Stimulated activated CD8-positive, alpha-beta memory T cell treated with anti-CD3 and anti-CD28 coated beads, Interleukin-12 subunit alpha, Interleukin-12 subunit beta, amount 100 ng/mL, for 1 hour (primary cell): ENCODE measurements around the gene EID2.

Source experiments
- DNase-seq: peaks from one replicate; pipeline ENCODE4 v3.0.0-alpha.2; 2020; ENCODE audit warnings: low read depth

Gene EID2

DNA sequence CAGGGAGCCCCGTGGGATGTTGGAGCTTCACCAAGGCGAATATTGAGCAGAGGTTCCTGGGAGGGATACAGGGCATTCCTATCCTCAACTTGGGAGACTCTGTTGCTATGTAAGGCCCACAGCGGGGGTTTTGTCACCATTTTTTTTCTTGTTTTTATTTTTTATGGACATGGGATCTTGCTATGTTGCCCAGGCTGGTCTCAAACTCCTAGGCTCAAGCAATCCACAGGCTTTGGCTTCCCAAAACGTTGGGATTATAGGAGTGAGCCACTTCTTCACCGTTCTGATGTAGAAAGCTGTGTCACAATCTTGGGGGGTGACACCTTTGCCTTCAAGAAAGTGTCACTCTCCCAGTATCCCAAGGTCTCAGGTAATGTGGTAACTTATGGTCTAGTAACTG lies 38.6 kb downstream of the EID2 start:
- DNase-seq = no peak

DNA sequence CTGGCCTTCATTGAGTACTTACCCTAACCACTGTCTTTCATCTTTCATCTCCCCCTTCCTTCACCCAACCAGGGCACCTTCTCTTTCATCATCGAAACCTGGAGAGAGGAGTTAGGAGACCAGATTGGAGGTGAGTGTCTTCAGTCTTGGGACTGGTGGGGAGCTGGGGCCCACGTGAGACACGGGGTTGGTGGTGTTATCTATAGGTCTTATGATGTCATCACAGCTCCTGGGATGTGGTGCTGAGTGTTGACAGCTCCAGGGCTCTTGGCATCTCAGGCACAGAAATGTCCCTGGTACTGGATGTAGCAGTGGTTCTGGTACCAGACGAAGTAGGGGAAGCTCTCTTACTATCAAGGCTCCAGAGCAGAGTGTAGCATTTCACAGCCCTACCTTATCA lies 39.4 kb downstream of the EID2 start:
- DNase-seq = no peak

DNA sequence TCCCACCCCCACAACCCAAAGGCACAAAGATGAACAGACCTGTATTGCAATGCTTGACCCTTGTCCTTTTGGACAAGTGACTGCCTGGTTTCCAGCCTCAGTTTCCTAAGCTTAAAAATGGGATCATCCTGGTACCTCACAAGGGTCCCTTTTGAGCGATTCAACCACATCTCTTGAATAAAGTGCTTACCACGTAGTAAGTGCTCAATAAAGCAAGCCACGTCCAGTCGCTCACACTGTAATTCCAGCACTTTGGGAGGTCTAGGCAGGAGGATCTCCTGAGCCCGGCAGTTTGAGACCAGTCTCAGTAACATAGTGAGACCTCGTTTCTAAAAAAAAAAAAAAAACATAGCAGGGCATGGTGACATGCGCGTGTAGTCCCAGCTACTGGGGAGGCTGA lies 40.0 kb downstream of the EID2 start:
- no peak for DNase-seq

DNA sequence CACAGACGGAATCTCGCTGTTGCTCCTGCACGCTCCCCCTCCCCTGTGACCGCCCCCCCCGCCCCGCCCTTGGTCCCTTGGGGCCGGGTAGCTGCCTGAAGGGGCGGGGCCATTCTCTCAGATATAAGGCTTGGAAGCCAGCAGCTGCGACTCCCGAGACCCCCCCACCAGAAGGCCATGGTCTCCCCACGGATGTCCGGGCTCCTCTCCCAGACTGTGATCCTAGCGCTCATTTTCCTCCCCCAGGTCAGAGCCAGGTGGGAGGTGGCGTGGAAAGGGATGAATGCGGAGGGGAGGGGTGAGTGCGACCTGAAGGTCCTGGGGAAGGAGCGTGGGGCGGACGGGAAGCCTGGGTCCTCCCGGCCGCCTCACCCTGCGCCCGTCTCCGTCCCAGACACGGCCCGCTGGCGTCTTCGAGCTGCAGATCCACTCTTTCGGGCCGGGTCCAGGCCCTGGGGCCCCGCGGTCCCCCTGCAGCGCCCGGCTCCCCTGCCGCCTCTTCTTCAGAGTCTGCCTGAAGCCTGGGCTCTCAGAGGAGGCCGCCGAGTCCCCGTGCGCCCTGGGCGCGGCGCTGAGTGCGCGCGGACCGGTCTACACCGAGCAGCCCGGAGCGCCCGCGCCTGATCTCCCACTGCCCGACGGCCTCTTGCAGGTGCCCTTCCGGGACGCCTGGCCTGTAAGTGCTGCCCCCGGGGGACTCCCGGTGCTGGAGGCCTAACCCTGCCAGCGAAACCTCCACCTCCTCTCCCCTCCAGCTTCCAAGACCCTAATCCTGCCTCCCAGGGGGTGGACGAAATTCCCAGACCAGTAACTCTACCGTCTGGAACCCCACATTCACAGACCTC lies 40.9 kb downstream of the EID2 start, which contains the start of gene DLL3:
Gene DLL3 (plus strand): TSS at position 150 of the 845 bp plus-strand sequence. CDS start 28 bp downstream, at position 178.
- DNase-seq = no peak

DNA sequence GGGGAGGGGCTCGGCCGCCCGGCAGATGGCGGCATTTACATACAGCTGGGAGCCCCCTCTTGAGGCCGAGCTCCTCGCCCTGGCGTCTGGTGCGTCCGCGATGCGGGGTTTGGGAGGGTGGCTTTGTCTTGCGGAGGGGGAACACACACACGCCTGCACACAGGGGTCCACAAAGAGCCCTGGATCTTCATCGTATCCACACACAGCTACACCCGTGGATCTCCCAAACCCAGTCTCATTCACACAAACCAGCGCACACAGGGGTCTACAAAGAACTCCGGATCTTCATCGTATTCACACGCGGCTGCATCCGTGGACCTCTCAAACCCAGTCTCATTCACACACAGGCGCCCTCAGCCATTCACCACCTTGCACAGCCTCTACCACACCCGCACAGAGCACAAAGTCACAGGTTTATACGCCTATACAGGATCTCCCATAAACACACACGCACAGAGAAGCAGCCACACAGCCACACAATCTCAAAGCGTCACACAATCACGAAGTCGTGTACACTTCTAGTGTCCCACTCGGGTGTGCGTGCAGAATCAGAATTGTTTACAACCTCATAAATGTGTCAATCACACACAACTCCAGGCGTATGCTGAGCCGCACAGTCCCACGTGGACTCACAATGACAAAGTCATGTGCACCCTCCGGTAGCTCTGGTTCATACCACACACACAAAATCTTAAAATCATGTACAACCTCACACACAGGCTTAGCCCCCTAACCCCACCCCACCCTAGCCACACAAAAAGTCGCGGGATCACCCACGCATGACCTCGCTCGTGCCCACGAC lies 41.8 kb downstream of the EID2 start:
- DNase-seq = no peak

DNA sequence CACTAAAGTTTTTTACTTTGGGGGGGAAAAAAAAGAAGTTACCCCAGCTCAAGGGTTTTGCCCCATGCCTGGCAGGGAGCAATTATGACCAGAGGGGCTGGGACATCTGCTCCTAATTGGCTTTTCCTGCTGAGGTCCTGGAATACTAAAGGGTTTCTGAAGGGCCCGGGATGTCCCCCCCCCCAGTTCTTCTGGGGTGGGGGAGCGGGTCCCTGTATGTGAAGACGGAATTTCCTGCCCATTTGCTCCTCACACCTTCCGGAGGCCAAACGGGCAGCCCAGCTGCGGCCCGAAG lies 42.3 kb downstream of the EID2 start:
- DNase-seq = no peak

DNA sequence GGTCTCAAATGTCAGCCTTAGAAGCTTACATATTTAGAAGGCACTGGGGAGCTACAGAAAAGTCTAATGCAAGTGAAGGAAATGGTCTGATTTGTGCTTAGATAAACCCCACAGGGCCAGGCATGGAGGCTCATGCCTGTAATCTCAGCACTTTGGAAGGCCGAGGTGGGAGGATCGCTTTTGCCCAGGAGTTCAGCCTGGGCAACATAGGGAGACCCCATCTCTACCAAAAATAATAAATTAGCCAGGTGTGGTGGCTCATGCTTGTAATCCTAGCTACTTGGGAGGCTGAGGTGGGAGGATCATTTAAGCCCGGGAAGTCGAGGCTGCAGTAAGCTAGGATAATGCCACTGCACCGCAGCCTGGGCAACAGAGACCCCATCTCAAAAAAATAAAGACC lies 43.9 kb downstream of the EID2 start:
- no peak for DNase-seq

DNA sequence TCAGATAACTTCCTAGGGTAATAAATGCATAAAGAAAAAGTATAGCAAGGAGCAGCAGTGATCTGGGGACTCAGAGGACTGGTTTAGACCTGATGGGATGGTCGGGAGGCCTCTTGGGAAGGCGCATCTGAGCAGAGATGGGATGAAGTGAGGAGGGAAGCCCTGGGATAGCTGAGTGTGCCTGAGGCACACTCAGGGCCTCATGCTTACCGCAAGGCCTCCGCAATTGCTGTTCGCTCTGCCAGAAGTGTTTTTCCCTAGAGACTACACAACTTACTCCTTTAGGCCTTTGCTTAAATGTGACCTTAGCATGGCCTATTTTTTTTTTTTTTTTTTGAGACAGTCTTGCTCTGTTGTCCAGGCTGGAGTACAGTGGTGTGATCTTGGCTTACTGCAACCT lies 45.3 kb downstream of the EID2 start:
- no peak for DNase-seq

DNA sequence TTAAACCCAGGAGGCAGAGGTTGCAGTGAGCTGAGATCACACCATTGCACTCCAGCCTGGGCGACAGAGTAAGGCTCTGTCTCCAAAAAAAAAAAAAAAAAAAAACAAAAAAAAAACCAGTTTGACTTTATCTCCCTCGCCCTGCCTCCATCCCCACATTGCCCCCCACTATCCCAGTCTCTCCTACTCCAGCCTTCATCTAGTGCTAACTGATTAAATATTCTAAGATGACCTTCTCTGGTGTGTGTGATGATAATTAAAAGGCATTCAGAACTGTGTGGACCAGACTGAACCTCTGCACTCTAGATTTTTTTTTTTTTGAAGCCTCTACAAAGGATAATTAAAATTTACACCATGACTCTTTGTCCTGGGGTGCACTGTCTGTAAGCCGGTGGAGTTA lies 47.2 kb downstream of the EID2 start:
- no peak for DNase-seq

DNA sequence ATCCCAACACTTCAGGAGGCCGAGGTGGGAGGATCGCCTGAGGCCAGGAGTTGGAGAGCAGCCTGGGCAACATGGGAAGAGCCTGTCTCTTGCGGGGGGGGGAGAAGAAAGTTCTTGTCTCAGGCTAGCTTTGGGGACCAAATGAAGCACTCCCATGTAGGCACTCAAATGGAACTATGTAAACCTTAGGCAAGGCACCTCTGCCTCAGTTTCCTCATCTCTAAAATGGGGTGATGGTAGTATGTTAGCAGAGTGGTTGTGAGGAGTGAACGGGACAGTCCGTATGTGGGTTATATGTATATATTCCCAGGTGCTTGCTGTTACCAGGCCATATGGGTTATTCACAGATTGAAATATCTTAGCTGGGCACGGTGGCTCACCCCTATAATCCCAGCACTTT lies 47.7 kb downstream of the EID2 start:
- no peak for DNase-seq

DNA sequence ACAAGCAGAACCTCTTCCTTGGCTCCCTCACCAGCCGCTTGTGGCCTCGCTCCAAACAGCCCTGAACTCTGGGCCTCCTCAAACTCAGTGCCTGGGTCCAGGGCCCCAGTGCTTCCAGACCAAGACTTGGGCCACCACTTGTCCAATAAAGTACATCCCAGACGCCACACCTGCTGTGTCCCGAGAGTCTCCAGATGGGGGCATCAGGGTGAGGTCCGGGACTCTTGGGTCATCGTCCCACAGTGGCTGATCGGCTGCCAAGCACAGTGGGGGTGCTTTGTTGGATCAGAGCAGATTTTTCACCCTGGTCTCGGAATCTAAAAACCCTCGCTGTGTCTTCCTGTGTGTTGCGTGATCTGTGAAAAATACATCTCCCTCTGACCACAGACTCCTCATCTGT lies 50.2 kb downstream of the EID2 start:
- no peak for DNase-seq
